GM23248 (cell line): ENCODE measurements around the gene RNU6-8.

ENCODE experiments used
- EZH2 ChIP-seq: fragments of 200-600 bp; sonication (generic); IDR thresholded peaks from 2 replicates; pipeline ENCODE4 v1.6.1; 2018; ENCODE audit warnings: antibody characterized with exemption, mild to moderate bottlenecking; ENCODE audit not compliant: insufficient read depth, poor library complexity, severe bottlenecking
- EZH2phosphoT487 ChIP-seq: fragments of 200-600 bp; sonication (generic); IDR thresholded peaks from 2 replicates; pipeline ENCODE4 v1.6.1; 2018; ENCODE audit warnings: antibody characterized with exemption, moderate library complexity, mild to moderate bottlenecking, low read depth; ENCODE audit not compliant: insufficient read depth

- TF ChIP-seq EZH2 (no peak), EZH2phosphoT487 (no peak)
These were observed 2.5 kb downstream of the RNU6-8 start for GRCh38 chr14:32200368-32201192.
